BLaER1 (cell line): ENCODE results near the gene GLYR1.

Experiments used
- H3K27ac ChIP-seq: shearing (Covaris generic); formaldehyde crosslinking; 2 replicates; pipeline ENCODE4 v1.8.1; 2022
- H3K27me3 ChIP-seq: shearing (Covaris generic); formaldehyde crosslinking; 2 replicates; pipeline ENCODE4 v1.8.1; 2022
- H3K36me3 ChIP-seq: shearing (Covaris generic); formaldehyde crosslinking; 2 replicates; pipeline ENCODE4 v1.8.1; 2022
- H3K4me1 ChIP-seq: shearing (Covaris generic); formaldehyde crosslinking; 2 replicates; pipeline ENCODE4 v1.8.1; 2022
- H3K4me2 ChIP-seq: shearing (Covaris generic); formaldehyde crosslinking; 2 replicates; pipeline ENCODE4 v1.8.1; 2022
- H3K4me3 ChIP-seq: shearing (Covaris generic); formaldehyde crosslinking; 2 replicates; pipeline ENCODE4 v1.8.1; 2022
- H3K9ac ChIP-seq: shearing (Covaris generic); formaldehyde crosslinking; 2 replicates; pipeline ENCODE4 v1.8.1; 2022
- H3K9me3 ChIP-seq: shearing (Covaris generic); formaldehyde crosslinking; 2 replicates; pipeline ENCODE4 v1.8.1; 2022
- H4K20me1 ChIP-seq: shearing (Covaris generic); formaldehyde crosslinking; 2 replicates; pipeline ENCODE4 v1.8.1; 2022
- Cebpa-rat ChIP-seq: shearing (Covaris generic); IDR thresholded peaks from 2 replicates; pipeline ENCODE4 v1.8.1; 2022

The GLYR1 gene

DNA sequence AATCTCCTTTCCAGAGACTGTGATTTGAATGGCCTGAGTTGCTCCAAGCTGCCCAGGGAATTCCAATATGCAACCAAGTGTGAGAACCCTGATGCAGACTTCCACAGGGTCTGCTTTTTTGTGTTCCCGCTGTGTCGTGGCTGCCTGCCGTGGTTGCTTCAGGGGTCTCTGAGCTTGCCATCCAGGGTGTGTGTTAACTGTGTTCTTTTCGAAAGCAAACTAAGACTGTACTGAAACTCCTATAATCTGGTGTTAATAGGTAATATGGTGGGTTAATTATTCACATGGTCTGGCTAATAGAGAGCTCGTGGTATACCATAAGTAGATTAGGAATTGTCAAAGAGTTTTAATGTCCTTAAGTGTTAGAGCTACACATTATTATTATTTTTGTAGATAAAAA, 20.9 kb upstream of the GLYR1 start:
- Histone ChIP-seq H3K4me3 (no peak overlapping the region), H3K4me1 (peaks cover 20% of the 10 kb centered on the region), H3K9ac (no peak overlapping the region), H3K27me3 (no peaks in the 10 kb centered on the region), H3K9me3 (no peaks in the 10 kb centered on the region), H3K4me2 (no peak overlapping the region), H3K36me3 (peaks cover 89% of the 10 kb centered on the region), H4K20me1 (peaks cover 82% of the 10 kb centered on the region), H3K27ac (no peak overlapping the region)
- TF ChIP-seq Cebpa-rat = no peak

- no peak for TF ChIP-seq Cebpa-rat
- peaks cover 90% of the 10 kb centered on the region for H3K36me3 ChIP-seq
- H3K9ac ChIP-seq = no peak overlapping the region
- no peak overlapping the region for H3K4me2 ChIP-seq
- H3K9me3 ChIP-seq = no peaks in the 10 kb centered on the region
- H3K27me3 ChIP-seq = no peaks in the 10 kb centered on the region
- H3K27ac ChIP-seq = no peak overlapping the region
- peaks cover 96% of the 10 kb centered on the region for H4K20me1 ChIP-seq
- H3K4me1 ChIP-seq = peaks cover 20% of the 10 kb centered on the region
- no peak overlapping the region for H3K4me3 ChIP-seq
These were observed 19.5 kb upstream of the GLYR1 start for GRCh38 chr16:4866586-4866985.

DNA sequence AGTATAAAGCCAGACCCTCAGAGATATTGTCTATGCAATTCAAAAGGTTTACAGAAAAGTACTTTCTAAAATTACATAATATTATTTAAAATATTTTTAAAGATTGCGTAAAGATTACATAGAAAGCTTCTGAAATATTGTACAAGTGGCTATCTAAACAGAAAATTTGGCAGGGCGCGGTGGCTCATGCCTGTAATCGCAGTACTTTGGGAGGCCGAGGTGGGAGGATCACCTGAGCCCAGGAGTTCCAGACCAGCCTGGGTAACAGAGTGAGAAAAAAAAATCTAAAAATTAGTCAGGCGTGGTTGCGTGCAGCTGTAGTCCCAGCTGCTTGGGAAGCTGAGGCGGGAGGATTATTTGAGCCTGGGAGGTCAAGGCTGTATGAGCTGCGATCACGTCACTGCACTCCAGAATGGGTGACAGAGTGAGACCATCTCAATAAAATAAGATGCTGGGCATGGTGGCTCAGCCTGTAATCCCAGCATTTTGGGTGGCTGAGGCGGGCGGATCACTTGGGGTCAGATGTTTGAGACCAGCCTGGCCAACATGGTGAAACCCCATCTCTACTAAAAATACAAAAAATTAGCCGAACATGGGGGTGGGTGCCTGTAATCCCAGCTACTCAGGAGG, 18.3 kb upstream of the GLYR1 start:
- H3K4me2 ChIP-seq = no peak overlapping the region
- H3K27ac ChIP-seq = no peak overlapping the region
- H3K9me3 ChIP-seq = no peaks in the 10 kb centered on the region
- TF ChIP-seq Cebpa-rat = no peak
- no peak overlapping the region for H3K4me3 ChIP-seq
- peaks cover 100% of the 10 kb centered on the region for H4K20me1 ChIP-seq
- no peaks in the 10 kb centered on the region for H3K27me3 ChIP-seq
- peaks cover 20% of the 10 kb centered on the region for H3K4me1 ChIP-seq
- H3K9ac ChIP-seq = no peak overlapping the region
- H3K36me3 ChIP-seq = peaks cover 90% of the 10 kb centered on the region

GRCh38 chr16:4864728-4865127, 17.6 kb upstream of the GLYR1 start:
- Histone ChIP-seq H3K4me2 (no peak overlapping the region), H4K20me1 (peaks cover 99% of the 10 kb centered on the region), H3K9ac (no peak overlapping the region), H3K36me3 (peaks cover 90% of the 10 kb centered on the region), H3K27ac (no peak overlapping the region), H3K9me3 (no peaks in the 10 kb centered on the region), H3K27me3 (no peaks in the 10 kb centered on the region), H3K4me1 (peaks cover 20% of the 10 kb centered on the region), H3K4me3 (no peak overlapping the region)
- no peak for TF ChIP-seq Cebpa-rat

DNA sequence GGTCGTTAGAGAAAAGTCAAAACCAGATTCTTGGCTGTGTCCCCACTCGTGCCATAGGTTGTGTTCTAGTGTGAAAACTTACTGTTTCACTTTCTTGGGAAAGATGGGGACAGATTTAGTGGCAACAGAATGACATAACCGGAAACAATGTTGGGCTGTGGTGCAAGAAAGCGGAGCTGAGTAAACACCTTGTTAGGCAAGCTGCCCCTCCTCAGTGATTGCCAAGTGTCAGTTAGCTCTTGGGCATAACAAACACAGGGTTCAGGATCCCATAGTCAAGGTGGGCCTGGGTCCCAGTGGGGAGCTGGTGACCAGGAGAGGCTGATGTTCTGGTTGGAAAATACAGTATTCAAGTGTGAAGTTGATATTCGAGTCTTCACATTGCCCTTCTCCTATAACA, 15.6 kb upstream of the GLYR1 start:
- no peak overlapping the region for H3K4me3 ChIP-seq
- H3K27ac ChIP-seq = no peak overlapping the region
- no peak overlapping the region for H3K9ac ChIP-seq
- no peaks in the 10 kb centered on the region for H3K9me3 ChIP-seq
- no peak for TF ChIP-seq Cebpa-rat
- peaks cover 95% of the 10 kb centered on the region for H4K20me1 ChIP-seq
- H3K4me2 ChIP-seq = no peak overlapping the region
- H3K4me1 ChIP-seq = peaks cover 20% of the 10 kb centered on the region
- peaks cover 90% of the 10 kb centered on the region for H3K36me3 ChIP-seq
- H3K27me3 ChIP-seq = no peaks in the 10 kb centered on the region

DNA sequence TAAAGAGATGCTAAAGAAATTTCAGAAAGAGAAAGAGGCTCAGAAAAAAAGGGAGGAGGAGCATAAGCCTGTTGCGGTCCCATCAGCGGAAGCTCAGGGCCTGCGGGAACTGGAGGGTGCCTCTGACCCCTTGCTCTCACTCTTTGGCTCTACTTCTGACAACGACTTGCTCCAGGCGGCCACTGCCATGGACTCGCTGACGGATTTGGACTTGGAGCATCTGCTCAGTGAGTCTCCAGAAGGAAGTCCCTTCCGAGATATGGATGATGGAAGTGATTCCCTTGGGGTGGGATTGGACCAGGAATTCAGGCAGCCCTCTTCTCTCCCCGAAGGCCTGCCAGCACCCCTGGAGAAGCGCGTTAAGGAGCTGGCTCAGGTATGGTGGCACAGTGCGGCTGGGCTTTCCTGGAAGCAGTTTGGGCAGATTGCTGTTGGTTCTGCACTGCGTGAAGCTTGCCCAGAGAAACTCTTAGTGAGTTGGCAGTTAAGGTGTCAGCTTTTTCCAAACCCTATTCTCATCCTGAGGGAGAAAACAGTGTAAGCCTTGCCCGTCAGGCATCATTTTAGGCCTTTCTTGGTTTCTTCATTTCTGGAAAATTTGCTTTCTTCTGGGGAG, 13.7 kb upstream of the GLYR1 start:
- TF ChIP-seq Cebpa-rat = no peak

DNA sequence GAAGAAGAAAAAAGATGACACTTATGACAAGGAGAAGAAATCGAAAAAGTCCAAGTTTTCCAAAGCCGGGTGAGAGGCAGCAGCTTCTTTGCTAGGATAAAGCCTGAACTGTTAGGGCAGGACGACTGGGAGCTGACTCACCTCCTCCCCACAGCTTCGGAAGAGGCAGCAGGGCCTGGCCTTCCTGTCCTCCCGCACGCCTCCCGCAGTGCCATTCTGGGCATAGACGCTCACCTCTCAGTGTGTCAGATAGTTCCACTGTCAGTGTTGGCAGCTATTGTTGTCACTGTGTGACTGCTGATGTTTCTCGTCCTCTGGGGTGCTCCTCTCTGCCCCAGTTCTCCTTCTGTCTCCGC, 12.8 kb upstream of the GLYR1 start:
- Histone ChIP-seq H3K9ac (no peak overlapping the region), H3K36me3 (peaks cover 100% of the 10 kb centered on the region), H3K4me3 (no peak overlapping the region), H4K20me1 (peaks cover 95% of the 10 kb centered on the region), H3K9me3 (no peaks in the 10 kb centered on the region), H3K4me1 (peaks cover 14% of the 10 kb centered on the region), H3K4me2 (no peak overlapping the region), H3K27ac (no peak overlapping the region), H3K27me3 (no peaks in the 10 kb centered on the region)
- no peak for TF ChIP-seq Cebpa-rat

More for the DNA sequence above, 13.7 kb upstream of the GLYR1 start:
- H3K27ac ChIP-seq = no peak overlapping the region
- H3K4me1 ChIP-seq = peaks cover 20% of the 10 kb centered on the region
- H3K9ac ChIP-seq = 0 out of 2 replicates have a peak overlapping the region, but pooled peaks have one; percentile 4
- H4K20me1 ChIP-seq = peaks cover 95% of the 10 kb centered on the region
- H3K4me2 ChIP-seq = no peak overlapping the region
- no peaks in the 10 kb centered on the region for H3K27me3 ChIP-seq
- no peaks in the 10 kb centered on the region for H3K9me3 ChIP-seq
- peaks cover 90% of the 10 kb centered on the region for H3K36me3 ChIP-seq
- H3K4me3 ChIP-seq = no peak overlapping the region

DNA sequence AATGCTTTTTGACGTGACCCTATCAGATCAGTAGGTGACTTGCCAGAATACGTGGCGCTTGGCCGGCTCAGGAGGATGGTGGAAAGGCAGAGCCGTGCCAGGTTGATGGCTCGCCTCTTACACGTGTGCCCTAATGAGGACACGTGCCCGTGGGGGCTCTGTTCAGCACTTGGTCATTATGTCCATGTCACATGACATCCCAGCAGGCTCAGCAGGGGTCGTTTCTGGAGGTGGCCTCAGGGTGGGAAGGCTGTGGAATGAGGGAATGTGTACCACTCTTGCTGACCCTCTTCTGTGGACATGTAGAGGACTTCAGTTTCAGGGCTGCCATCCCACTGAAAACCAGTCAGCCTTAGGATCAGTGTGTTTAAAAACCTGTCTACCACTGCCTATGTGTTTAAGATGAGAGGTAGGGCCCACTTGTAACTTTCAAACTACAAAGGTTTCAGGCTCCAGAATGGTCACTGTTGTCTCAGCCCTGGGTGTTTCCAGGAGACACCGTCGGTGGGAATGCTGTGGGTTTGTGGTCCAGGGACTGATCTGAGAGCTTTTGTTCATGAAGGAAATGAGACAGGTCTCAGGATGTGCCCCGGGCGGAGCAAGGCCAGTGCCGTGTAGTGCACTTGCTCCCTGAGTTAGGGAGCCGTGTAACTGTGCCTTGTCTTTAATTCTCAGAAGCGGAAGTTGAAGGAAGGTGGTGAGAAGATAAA, 12.3 kb upstream of the GLYR1 start:
- Histone ChIP-seq H3K36me3 (peaks cover 100% of the 10 kb centered on the region), H3K27ac (no peak overlapping the region), H3K4me3 (no peak overlapping the region), H3K9me3 (no peaks in the 10 kb centered on the region), H4K20me1 (peaks cover 95% of the 10 kb centered on the region), H3K27me3 (no peaks in the 10 kb centered on the region), H3K4me1 (peaks cover 11% of the 10 kb centered on the region), H3K9ac (no peak overlapping the region), H3K4me2 (no peak overlapping the region)
- TF ChIP-seq Cebpa-rat = no peak

DNA sequence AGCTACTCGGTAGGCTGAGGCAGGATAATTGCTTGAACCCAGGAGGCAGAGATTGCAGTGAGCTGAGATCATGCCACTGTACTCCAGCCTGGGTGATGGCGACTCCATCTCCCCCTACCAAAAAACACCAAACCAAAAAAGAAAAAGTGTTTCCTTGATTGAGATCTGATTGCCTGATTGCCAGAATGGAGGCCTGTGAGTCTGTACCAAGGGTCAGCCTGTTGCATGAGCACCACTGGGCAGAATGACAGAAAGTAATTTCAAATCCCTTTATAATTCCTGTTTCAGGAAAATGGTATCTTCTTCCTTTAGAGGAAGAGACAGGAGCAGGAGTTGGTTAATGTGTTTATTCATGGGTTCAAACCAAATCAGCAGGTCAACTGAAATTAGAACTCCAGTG, 8.7 kb upstream of the GLYR1 start:
- H3K9me3 ChIP-seq = no peaks in the 10 kb centered on the region
- no peak for TF ChIP-seq Cebpa-rat
- no peaks in the 10 kb centered on the region for H3K27me3 ChIP-seq
- no peak overlapping the region for H3K9ac ChIP-seq
- peaks cover 82% of the 10 kb centered on the region for H3K36me3 ChIP-seq
- H3K4me3 ChIP-seq = no peak overlapping the region
- peaks cover 1% of the 10 kb centered on the region; the same call in 1 of the 2 replicates for H3K4me1 ChIP-seq
- H4K20me1 ChIP-seq = peaks cover 95% of the 10 kb centered on the region
- H3K27ac ChIP-seq = no peak overlapping the region
- no peak overlapping the region for H3K4me2 ChIP-seq

GRCh38 chr16:4855371-4855770, 8.3 kb upstream of the GLYR1 start:
- Histone ChIP-seq H3K9me3 (no peaks in the 10 kb centered on the region), H3K9ac (no peak overlapping the region), H3K4me2 (no peak overlapping the region), H3K27ac (no peak overlapping the region), H4K20me1 (peaks cover 95% of the 10 kb centered on the region), H3K4me3 (no peak overlapping the region), H3K4me1 (peaks cover 5% of the 10 kb centered on the region), H3K27me3 (no peaks in the 10 kb centered on the region), H3K36me3 (peaks cover 78% of the 10 kb centered on the region)
- TF ChIP-seq Cebpa-rat = no peak
